HPDE6-E6E7 (cell line): ENCODE data around the gene ITPK1.

Source experiments
- DNase-seq: peaks from one replicate; pipeline ENCODE4 v3.0.0; 2011; ENCODE audit warnings: missing footprints; ENCODE audit errors: extremely low spot score

The ITPK1 gene

GRCh38 chr14:92890830-92891588 lies 224.7 kb downstream of the ITPK1 start:
- DNase-seq: no peak

DNA sequence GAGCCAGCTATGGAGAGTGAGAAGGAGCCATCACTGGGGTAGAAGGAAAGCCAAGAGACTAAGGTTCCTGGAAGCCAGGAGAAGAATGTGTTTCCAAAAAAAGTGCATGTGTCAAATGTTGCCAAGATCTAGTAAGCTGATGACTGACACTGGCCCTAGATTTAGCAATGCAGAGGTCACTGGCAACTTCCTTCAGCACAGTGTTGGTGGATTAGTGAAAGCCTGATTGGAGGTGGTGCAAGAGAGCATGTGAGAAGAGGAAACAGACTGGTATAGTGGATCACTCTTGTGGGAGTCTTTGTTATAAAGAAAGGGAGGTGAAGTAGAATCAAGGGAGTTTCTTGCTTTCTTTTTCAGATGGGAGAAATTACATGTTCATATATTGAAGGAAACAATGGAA lies 226.8 kb downstream of the ITPK1 start:
- no peak for DNase-seq

- DNase-seq: no peak
Observed at GRCh38 chr14:92887157-92887556, 228.6 kb downstream of the ITPK1 start.
